Fibroblast of lung (primary cell): ENCODE results near the gene SLC30A5.

Experiments
- EZH2 ChIP-seq: IDR thresholded peaks from 2 replicates; pipeline ENCODE4 v1.5.1; 2012; ENCODE audit warnings: low read length, control low read depth, mild to moderate bottlenecking; ENCODE audit errors: missing control alignments
- TF ChIP-seq, protein P1 (sequence below), 2 donors: IDR thresholded peaks in 1 of 2; conservative IDR thresholded peaks in 1 of 2; 1 replicate in 1 of 2; 2 replicates in 1 of 2; pipeline ENCODE4 v1.5.1; 2011 to 2012; ENCODE audit warnings: low read length in 2 of 2, control low read depth in 1 of 2, inconsistent platforms in 1 of 2, low read depth in 1 of 2, mild to moderate bottlenecking in 1 of 2

DNA sequence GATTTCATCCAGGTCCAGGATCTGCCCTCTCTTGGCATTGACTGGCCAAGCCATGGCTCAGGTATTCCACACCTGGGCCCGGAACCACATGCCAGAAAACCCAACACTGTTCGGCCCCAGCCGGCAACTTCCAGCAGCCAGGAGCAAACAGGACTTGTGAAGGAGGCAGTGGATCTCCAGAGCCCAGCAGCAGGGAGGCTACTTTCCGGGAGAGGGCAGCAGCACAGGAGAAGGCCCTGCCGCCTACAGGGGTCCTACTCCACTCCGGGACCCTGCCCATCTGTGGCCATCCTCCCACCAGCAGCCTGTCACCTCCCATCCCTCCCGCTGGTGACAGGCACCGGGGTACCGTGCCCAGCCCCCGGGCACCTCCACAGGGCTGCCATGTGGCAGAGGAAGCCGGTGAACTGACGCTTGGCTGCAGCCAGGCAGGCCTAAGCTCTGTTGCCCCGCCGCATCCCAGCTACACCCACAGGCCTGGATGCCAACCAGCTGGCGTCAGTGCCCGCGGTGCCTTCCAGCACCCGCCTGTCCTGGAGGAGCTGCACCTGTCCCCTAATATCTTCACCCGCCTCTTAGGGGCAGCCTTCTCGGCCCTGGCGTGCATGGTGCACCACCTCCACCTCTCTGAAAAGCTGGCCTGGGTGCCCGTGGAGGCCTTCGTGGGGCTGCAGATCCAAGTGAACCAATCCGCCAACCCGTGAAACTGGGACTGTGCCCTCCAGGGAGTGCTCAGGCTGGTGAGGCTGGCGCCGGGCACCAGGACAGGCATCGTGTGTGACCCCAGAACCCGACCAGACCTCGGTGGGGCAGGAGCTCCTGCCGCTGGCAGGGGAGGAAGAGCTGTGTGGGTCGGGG is 18.9 kb upstream of the SLC30A5 start:
- TF ChIP-seq, protein P1, sequence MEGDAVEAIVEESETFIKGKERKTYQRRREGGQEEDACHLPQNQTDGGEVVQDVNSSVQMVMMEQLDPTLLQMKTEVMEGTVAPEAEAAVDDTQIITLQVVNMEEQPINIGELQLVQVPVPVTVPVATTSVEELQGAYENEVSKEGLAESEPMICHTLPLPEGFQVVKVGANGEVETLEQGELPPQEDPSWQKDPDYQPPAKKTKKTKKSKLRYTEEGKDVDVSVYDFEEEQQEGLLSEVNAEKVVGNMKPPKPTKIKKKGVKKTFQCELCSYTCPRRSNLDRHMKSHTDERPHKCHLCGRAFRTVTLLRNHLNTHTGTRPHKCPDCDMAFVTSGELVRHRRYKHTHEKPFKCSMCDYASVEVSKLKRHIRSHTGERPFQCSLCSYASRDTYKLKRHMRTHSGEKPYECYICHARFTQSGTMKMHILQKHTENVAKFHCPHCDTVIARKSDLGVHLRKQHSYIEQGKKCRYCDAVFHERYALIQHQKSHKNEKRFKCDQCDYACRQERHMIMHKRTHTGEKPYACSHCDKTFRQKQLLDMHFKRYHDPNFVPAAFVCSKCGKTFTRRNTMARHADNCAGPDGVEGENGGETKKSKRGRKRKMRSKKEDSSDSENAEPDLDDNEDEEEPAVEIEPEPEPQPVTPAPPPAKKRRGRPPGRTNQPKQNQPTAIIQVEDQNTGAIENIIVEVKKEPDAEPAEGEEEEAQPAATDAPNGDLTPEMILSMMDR (conservative IDR thresholded peaks at IDR 0.05 in 1 of 2, IDR thresholded peaks at IDR 0.05 in 1 of 2; ENCODE audit: low read depth in 1 of 2, low read length in 2 of 2): no peak
- TF ChIP-seq EZH2: no peak
